ENCODE data around the gene PEX13.
"Not testable (repeated sequence)": the region's sequence is repeated elsewhere in the genome, so short reads cannot be mapped to it uniquely, and the experiment has no call there.

PEX13 gene

DNA sequence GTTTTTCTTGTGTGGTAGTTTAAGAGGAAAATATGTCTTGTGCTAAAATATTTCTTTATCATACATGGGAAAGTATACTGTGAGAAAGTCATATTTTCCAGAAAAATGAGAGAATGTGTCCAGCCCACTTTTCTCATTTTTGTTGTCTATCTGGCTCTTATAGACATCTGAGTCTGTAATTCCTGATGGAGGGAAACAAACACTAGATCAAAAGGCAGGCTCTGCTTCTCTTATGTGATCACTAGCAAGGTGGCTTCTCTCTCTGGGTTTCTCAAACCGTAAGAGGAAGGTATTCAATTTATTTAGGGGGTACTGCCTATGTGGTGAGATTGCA, 40.0 kb upstream of the PEX13 start:
- TF ChIP-seq, protein P1, sequence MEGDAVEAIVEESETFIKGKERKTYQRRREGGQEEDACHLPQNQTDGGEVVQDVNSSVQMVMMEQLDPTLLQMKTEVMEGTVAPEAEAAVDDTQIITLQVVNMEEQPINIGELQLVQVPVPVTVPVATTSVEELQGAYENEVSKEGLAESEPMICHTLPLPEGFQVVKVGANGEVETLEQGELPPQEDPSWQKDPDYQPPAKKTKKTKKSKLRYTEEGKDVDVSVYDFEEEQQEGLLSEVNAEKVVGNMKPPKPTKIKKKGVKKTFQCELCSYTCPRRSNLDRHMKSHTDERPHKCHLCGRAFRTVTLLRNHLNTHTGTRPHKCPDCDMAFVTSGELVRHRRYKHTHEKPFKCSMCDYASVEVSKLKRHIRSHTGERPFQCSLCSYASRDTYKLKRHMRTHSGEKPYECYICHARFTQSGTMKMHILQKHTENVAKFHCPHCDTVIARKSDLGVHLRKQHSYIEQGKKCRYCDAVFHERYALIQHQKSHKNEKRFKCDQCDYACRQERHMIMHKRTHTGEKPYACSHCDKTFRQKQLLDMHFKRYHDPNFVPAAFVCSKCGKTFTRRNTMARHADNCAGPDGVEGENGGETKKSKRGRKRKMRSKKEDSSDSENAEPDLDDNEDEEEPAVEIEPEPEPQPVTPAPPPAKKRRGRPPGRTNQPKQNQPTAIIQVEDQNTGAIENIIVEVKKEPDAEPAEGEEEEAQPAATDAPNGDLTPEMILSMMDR (IDR thresholded peaks at IDR 0.05; ENCODE audit: low read depth, low read length) = no peak
- in situ Hi-C loops (cut with HindIII; ENCODE audit: low sequenced_read_pairs) = no loop called here

DNA sequence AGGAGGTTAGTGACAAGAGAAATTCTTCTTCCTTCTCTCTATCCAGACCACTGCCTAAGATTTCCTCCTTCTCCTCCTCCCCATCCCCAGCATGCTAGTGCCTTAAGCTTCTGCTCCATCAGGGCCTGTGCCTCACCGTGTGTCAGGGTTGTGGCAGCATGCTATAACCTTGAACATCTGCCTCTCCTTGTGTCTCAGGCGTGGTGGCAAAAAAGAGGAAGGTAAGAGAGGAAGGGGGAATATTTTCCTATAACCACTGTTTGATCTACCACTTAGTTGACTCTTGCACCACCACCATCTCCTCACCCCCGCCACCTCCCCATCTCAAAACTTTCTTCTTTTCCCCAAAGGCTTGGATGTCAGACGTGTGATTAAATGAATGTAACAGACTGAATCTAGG, 38.3 kb upstream of the PEX13 start:
- H3K4me3 ChIP-seq (ENCODE audit: low read depth, low read length) = no peak overlapping the region
- TF ChIP-seq, protein P1 (IDR thresholded peaks at IDR 0.05; ENCODE audit: low read depth, low read length) = no peak
- in situ Hi-C loops (cut with HindIII; ENCODE audit: low sequenced_read_pairs) = no loop called here
- DNase-seq (ENCODE audit: low read depth, low spot score) = no peak

More for the DNA sequence above, 40.0 kb upstream of the PEX13 start:
- no peak for DNase-seq (ENCODE audit: low read depth, low spot score)
- H3K4me3 ChIP-seq (ENCODE audit: low read depth, low read length) = no peak overlapping the region

DNA sequence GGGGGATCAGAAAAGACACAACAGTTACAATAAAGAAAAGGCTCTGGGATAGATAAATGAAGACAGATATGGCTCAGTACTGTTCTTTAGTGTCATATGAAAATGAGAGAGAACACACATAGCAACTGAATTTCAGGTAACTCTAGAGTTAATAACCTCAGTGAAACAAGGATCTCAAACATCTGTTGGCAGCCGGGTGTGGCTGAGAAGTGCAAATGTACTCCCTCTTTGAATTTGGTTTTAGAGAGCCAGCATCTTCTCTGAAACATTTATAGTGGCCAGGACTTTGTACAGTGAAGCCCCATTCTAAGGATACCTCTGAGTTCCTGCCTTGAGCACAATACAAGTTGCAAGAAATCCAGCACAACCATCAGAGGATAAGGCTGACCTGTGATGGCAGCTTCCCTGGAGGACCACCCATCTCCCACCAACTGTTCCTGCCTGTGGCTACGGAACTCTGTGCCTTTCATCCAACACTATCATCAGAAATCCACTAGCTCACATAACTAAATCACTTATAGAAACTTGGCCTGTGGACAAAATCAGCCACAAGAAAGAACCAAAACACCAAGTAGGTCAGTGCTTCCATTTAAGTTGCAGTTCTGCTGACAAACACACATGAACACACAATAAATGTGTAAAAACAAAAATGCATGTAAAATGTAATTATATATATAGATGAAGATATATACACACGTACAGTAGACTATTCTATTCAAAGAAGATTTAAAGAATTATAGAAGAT, 37.3 kb upstream of the PEX13 start:
- no peak for DNase-seq (ENCODE audit: low read depth, low spot score)
- H3K4me3 ChIP-seq (ENCODE audit: low read depth, low read length) = no peak overlapping the region
- TF ChIP-seq, protein P1 (IDR thresholded peaks at IDR 0.05; ENCODE audit: low read depth, low read length) = no peak
- in situ Hi-C loops (cut with HindIII; ENCODE audit: low sequenced_read_pairs) = no loop called here

DNA sequence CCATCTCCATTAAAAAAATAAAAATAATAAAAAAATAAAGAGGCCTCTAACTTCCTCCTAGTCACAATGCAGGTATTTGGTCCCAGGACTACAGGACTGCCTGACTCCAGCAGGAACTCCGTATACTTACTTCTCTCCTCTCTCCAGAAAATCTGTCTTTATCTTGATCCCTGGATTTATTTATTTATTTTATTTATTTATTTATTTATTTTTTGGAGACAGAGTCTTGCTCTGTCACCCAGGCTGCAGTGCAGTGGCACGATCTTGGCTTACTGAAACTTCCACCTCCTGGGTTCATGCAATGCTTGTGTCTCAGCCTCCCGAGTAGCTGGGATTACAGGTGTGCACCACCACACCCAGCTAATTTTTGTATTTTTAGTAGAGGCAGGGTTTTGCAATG, 35.5 kb upstream of the PEX13 start:
- H3K4me3 ChIP-seq (ENCODE audit: low read depth, low read length); DNase-seq (ENCODE audit: low read depth, low spot score); in situ Hi-C loops (cut with HindIII; ENCODE audit: low sequenced_read_pairs): not testable (repeated sequence)

DNA sequence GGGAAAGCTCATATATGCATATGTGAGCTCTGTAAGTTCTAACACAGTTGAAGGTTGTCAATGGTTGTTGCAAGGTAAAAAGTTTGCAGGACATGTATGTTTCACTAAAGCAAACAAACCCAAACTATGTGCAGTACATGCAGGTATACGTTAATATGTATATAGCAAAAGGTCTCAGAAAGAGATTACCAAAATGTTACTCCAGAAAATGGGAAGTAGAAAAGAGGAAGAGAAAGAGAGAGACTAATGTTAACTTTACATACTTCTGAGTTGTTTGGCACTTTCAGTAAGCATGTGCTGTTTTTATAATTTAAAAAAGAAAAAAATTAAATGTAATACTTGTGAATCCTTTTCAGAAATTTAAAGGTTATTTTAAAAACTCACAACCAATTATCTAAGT, 32.8 kb upstream of the PEX13 start:
- TF ChIP-seq, protein P1 (IDR thresholded peaks at IDR 0.05; ENCODE audit: low read depth, low read length) = no peak
- DNase-seq (ENCODE audit: low read depth, low spot score) = no peak
- H3K4me3 ChIP-seq (ENCODE audit: low read depth, low read length) = no peak overlapping the region
- in situ Hi-C loops (cut with HindIII; ENCODE audit: low sequenced_read_pairs) = no loop called here

DNA sequence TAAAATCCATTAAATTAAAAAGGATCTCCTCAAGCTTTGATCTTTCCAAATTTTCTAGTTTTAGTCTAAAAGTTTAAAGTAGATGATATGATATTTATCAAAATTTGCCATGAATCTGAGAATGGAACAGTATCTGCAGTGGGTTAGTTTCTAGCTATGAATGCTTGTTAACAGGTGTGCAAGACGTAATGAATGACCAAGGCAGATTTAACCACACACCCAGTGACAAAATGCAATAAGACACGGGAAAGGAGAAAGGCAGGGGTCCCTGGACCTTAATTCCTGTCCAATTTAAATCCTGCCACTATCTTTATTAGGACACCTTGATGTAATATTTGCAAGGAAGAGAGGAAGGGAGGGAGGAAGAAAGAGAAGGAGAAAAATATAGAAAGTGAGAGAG, 30.5 kb upstream of the PEX13 start:
- no peak overlapping the region for H3K4me3 ChIP-seq (ENCODE audit: low read depth, low read length)
- in situ Hi-C loops (cut with HindIII; ENCODE audit: low sequenced_read_pairs) = no loop called here
- TF ChIP-seq, protein P1 (IDR thresholded peaks at IDR 0.05; ENCODE audit: low read depth, low read length) = no peak
- DNase-seq (ENCODE audit: low read depth, low spot score) = no peak

DNA sequence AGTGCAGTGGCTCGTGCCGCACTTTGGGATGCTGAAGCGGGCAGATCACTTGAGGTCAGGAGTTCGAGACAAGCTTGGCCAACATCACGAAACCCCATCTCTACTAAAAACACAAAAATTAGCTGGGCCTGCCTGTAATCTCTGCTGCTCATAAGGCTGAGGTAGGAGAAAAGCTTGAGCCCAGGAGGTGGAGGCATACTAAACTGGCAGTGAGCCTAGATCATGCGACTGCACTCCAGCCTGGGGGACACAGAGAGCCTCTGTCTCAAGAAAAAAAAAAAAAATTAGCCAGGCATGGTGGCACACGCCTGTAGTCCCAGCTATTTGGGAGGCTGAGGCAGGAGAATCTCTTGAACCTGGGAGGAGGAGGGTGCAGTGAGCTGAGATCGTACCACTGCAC, 29.9 kb upstream of the PEX13 start:
- H3K4me3 ChIP-seq (ENCODE audit: low read depth, low read length); in situ Hi-C loops (cut with HindIII; ENCODE audit: low sequenced_read_pairs); DNase-seq (ENCODE audit: low read depth, low spot score): not testable (repeated sequence)

DNA sequence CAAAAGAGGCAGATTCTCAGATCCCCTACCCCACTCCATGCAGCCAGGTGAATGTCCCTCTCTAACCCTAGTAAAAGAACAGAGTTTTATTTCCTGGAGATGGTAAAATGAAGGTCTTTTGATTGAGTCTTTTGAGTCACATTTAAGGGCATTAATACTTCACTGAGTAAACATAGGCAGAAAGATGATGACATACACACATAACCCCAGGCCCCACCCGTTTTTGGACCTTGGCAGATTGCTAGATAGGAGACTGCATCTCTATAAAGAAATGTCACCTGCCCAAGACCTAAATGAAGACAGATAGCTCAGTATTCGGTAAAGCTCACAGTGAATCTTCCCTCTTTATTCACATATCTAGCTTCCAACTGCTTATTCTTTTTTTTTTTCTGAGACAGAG, 28.3 kb upstream of the PEX13 start:
- TF ChIP-seq, protein P1 (IDR thresholded peaks at IDR 0.05; ENCODE audit: low read depth, low read length) = no peak
- in situ Hi-C loops (cut with HindIII; ENCODE audit: low sequenced_read_pairs) = no loop called here
- DNase-seq (ENCODE audit: low read depth, low spot score) = no peak
- no peak overlapping the region for H3K4me3 ChIP-seq (ENCODE audit: low read depth, low read length)

Measured in astrocyte of the spinal cord (primary cell).